HCT116 (cell line): ENCODE data around the gene ZNF331. TPM values are rescaled to one million over a fixed set of nuclear protein-coding genes. Genes with fewer than 3 reads are reported as not detected.

Source experiments
- ATAC-seq: fragments of 200-7000 bp; cut with Tn5 transposase; 2 replicates; pipeline ENCODE4 v1.9.1; 2020; ENCODE audit warnings: mild to moderate bottlenecking, moderate library complexity
- BruUV-seq: library from RNA; stranded (reverse); fragments of 400-500 nt; replicated peaks from 2 replicates; lab custom pipeline; 2021; lab: Mats Ljungman, UMichigan
- CTCF ChIA-PET: fragments of 300-600 bp; sonication (Branson Sonifier 250); formaldehyde crosslinking; loops from one replicate; lab custom pipeline; 2021; ENCODE audit warnings: antibody characterized with exemption; lab: Charles Lee
- POLR2A ChIA-PET: fragments of 300-600, 350-600 bp; sonication (Branson Sonifier 250); formaldehyde crosslinking; loops from one replicate; lab custom pipeline; 2021; ENCODE audit warnings: antibody characterized with exemption; lab: Charles Lee
- RAD21 ChIA-PET, 2 experiments: fragments of 300-600 bp; sonication (Branson Sonifier 250); formaldehyde crosslinking; loops; one replicate each; lab custom pipeline; 2023; ENCODE audit warnings: low total read pairs in 2 of 2; ENCODE audit not compliant: uncharacterized antibody in 2 of 2, unreplicated experiment in 2 of 2, low non-redundant PET in 1 of 2; lab: Charles Lee
- DNase-seq: peaks from one replicate; pipeline ENCODE4 v3.0.0-alpha.2; 2010; ENCODE audit warnings: low read depth, low spot score
- H2AFZ ChIP-seq: fragments of 200-600 bp; shearing (Covaris generic), sonication (generic); 2 replicates; pipeline ENCODE4 v1.6.1; 2017; ENCODE audit warnings: low read depth, mixed run types, mixed read lengths, antibody characterized with exemption, low read length; ENCODE audit not compliant: poor library complexity, severe bottlenecking
- H3K27ac ChIP-seq: 2 replicates; pipeline ENCODE4 v1.5.1; 2012; ENCODE audit warnings: low read depth, low read length
- H3K27me3 ChIP-seq: fragments of 200-600 bp; sonication (generic); 2 replicates; pipeline ENCODE4 v1.6.1; 2016; ENCODE audit warnings: mixed run types, low read length, mixed read lengths; ENCODE audit not compliant: insufficient read depth
- H3K36me3 ChIP-seq, 2 experiments: fragments of 200-500 bp in 1 of 2; fragments of 200-600 bp in 1 of 2; sonication (Bioruptor generic) in 1 of 2; sonication (generic) in 1 of 2; 2 replicates each; pipeline versions ENCODE4 v1.5.1 to v1.6.1; 2014 to 2016; ENCODE audit warnings: low read length in 2 of 2, inconsistent platforms in 1 of 2, mixed read lengths in 1 of 2, mixed run types in 1 of 2; ENCODE audit not compliant: insufficient read depth in 2 of 2, control insufficient read depth in 1 of 2
- H3K4me1 ChIP-seq, 2 experiments: fragments of 200-600 bp in 1 of 2; sonication (generic) in 1 of 2; 2 replicates each; pipeline versions ENCODE4 v1.5.1 to v1.6.1; 2012 to 2017; ENCODE audit warnings: low read length in 2 of 2, inconsistent platforms in 1 of 2, mild to moderate bottlenecking in 1 of 2, mixed read lengths in 1 of 2, mixed run types in 1 of 2, moderate library complexity in 1 of 2; ENCODE audit not compliant: insufficient read depth in 2 of 2, control insufficient read depth in 1 of 2
- H3K4me2 ChIP-seq: fragments of 200-600 bp; sonication (generic); 2 replicates; pipeline ENCODE4 v1.6.1; 2017; ENCODE audit warnings: mixed run types, low read length, mixed read lengths
- H3K4me3 ChIP-seq, 2 experiments: fragments of 200-600 bp in 1 of 2; sonication (generic) in 1 of 2; replicated peaks in 1 of 2; 2 replicates each; pipeline ENCODE4 v1.5.1; 2011 to 2016; ENCODE audit warnings: low read length in 2 of 2, control low read depth in 1 of 2, low read depth in 1 of 2, mild to moderate bottlenecking in 1 of 2, mixed read lengths in 1 of 2, mixed run types in 1 of 2
- H3K79me2 ChIP-seq: fragments of 200-600 bp; sonication (generic); 2 replicates; pipeline ENCODE4 v1.6.1; 2017; ENCODE audit warnings: mild to moderate bottlenecking, mixed run types, low read length, moderate library complexity, mixed read lengths; ENCODE audit not compliant: insufficient read depth
- H3K9ac ChIP-seq: fragments of 200-600 bp; sonication (generic); 2 replicates; pipeline ENCODE4 v1.6.1; 2016; ENCODE audit warnings: low read length, mixed read lengths
- H3K9me2 ChIP-seq: fragments of 200-600 bp; sonication (generic), shearing (Covaris generic); 2 replicates; pipeline ENCODE4 v1.6.1; 2017; ENCODE audit warnings: mixed run types, mild to moderate bottlenecking, moderate library complexity; ENCODE audit not compliant: insufficient read depth
- H3K9me3 ChIP-seq, 2 experiments: fragments of 200-500 bp in 1 of 2; fragments of 200-600 bp in 1 of 2; sonication (Bioruptor generic) in 1 of 2; sonication (generic) in 1 of 2; 2 replicates each; pipeline ENCODE4 v1.6.1; 2014 to 2017; ENCODE audit warnings: low read length in 2 of 2, mixed read lengths in 2 of 2, inconsistent platforms in 1 of 2, low read depth in 1 of 2, mild to moderate bottlenecking in 1 of 2, mixed run types in 1 of 2, moderate library complexity in 1 of 2; ENCODE audit not compliant: control insufficient read depth in 1 of 2, insufficient read depth in 1 of 2
- H4K20me1 ChIP-seq: fragments of 200-600 bp; sonication (generic), shearing (Covaris generic); 2 replicates; pipeline ENCODE4 v1.6.1; 2017; ENCODE audit warnings: mixed run types, mild to moderate bottlenecking, moderate library complexity; ENCODE audit not compliant: insufficient read depth
- ATF3 ChIP-seq: IDR thresholded peaks from 2 replicates; pipeline ENCODE4 v1.6.1; 2012
- EGR1 ChIP-seq: IDR thresholded peaks from 2 replicates; pipeline ENCODE4 v1.6.1; 2012; ENCODE audit warnings: low read depth
- EZH2phosphoT487 ChIP-seq: fragments of 200-600 bp; IDR thresholded peaks from 2 replicates; pipeline ENCODE4 v1.6.1; 2018; ENCODE audit warnings: antibody characterized with exemption, borderline replicate concordance
- FOSL1 ChIP-seq: IDR thresholded peaks from 2 replicates; pipeline ENCODE4 v1.6.1; 2012; ENCODE audit warnings: low read depth
- JUND ChIP-seq: IDR thresholded peaks from 2 replicates; pipeline ENCODE4 v1.6.1; 2012
- POLR2A ChIP-seq: IDR thresholded peaks from 2 replicates; pipeline ENCODE4 v1.7.0; 2011; ENCODE audit warnings: borderline replicate concordance; ENCODE audit not compliant: insufficient read depth, insufficient read length; ENCODE audit errors: extremely low read depth
- RAD21 ChIP-seq: IDR thresholded peaks from 2 replicates; pipeline ENCODE4 v1.6.1; 2012; ENCODE audit warnings: low read depth, mild to moderate bottlenecking
- SP1 ChIP-seq: IDR thresholded peaks from 2 replicates; pipeline ENCODE4 v1.6.1; 2012; ENCODE audit warnings: low read depth
- SRF ChIP-seq: IDR thresholded peaks from 2 replicates; pipeline ENCODE4 v1.6.1; 2012; ENCODE audit warnings: low read depth
- TCF7L2 ChIP-seq: IDR thresholded peaks from 2 replicates; pipeline ENCODE4 v1.7.0; 2011; ENCODE audit warnings: borderline replicate concordance, inconsistent platforms; ENCODE audit not compliant: insufficient read depth, insufficient read length; ENCODE audit errors: extremely low read depth
- ZNF274 ChIP-seq: fragments of 200-500 bp; sonication (Bioruptor generic); IDR thresholded peaks from 2 replicates; pipeline ENCODE4 v1.6.1; 2014; ENCODE audit warnings: mild to moderate bottlenecking, low read depth, low read length, inconsistent platforms
- intact Hi-C: fragments of 100-400 bp; cut with micrococcal nuclease; formaldehyde crosslinking; loops from 2 replicates; pipeline ENCODE4 v1.10.0; 2022
- total RNA-seq: library from RNA; stranded (reverse); gene quantifications from one replicate; pipeline ENCODE4 v1.2.1, GENCODE V29; 2021; ENCODE audit not compliant: unreplicated experiment

The ZNF331 gene
- total RNA-seq, 1 experiment from 2014 or later = 0.59 TPM

GRCh38 chr19:53555352-53555751, 17.4 kb downstream of the ZNF331 start:
- no peaks in the 10 kb centered on the region for H4K20me1 ChIP-seq
- H3K9me2 ChIP-seq = no peaks in the 10 kb centered on the region
- ChIA-PET CTCF (no interaction called here), POLR2A (no interaction called here), RAD21 (no interaction called here)
- peaks cover 10 to 23% of the 10 kb centered on the region in 2 experiments; a peak in 3 of 4 replicates for H3K9me3 ChIP-seq
- DNase-seq = no peak
- H3K36me3 ChIP-seq = no peaks in the 10 kb centered on the region
- no peaks in the 10 kb centered on the region for H3K79me2 ChIP-seq
- H3K4me2 ChIP-seq = no peak overlapping the region
- no peak for TF ChIP-seq ATF3
- no peak for TF ChIP-seq TCF7L2
- TF ChIP-seq SRF = no peak
- no peak for TF ChIP-seq EGR1
- no peak for TF ChIP-seq RAD21
- no peak for TF ChIP-seq FOSL1
- no peak for TF ChIP-seq ZNF274
- TF ChIP-seq POLR2A = no peak
- no peak for TF ChIP-seq JUND
- BruUV-seq = no TSS peak
- no peak for ATAC-seq
- no peak overlapping the region for H3K4me3 ChIP-seq
- H3K27ac ChIP-seq = no peak overlapping the region
- intact Hi-C loops = no loop called here
- no peak overlapping the region for H3K9ac ChIP-seq
- no peak overlapping the region for H2AFZ ChIP-seq
- no peaks in the 10 kb centered on the region for H3K27me3 ChIP-seq
- H3K4me1 ChIP-seq = no peaks in the 10 kb centered on the region

GRCh38 chr19:53571339-53571738, 33.4 kb downstream of the ZNF331 start:
- H3K9me2 ChIP-seq = no peaks in the 10 kb centered on the region
- no peak overlapping the region for H3K27ac ChIP-seq
- H3K36me3 ChIP-seq = no peaks in the 10 kb centered on the region
- ChIA-PET CTCF (no interaction called here), POLR2A (no interaction called here), RAD21 (no interaction called here)
- H3K4me2 ChIP-seq = no peak overlapping the region
- no peak for ATAC-seq
- BruUV-seq = no TSS peak
- H3K4me3 ChIP-seq = no peak overlapping the region
- no peak for DNase-seq
- H3K4me1 ChIP-seq = no peaks in the 10 kb centered on the region
- H3K9me3 ChIP-seq = peaks cover 0 to 18% of the 10 kb centered on the region in 2 experiments; a peak in 2 of 4 replicates
- intact Hi-C loops = no loop called here
- H3K27me3 ChIP-seq = no peaks in the 10 kb centered on the region
- no peaks in the 10 kb centered on the region for H3K79me2 ChIP-seq
- no peaks in the 10 kb centered on the region for H4K20me1 ChIP-seq
- no peak overlapping the region for H3K9ac ChIP-seq
- H2AFZ ChIP-seq = no peak overlapping the region
- no peak for TF ChIP-seq SP1
- TF ChIP-seq RAD21 = no peak
- TF ChIP-seq EZH2phosphoT487 = no peak
